Neuronal stem cell (in vitro differentiated cells): ENCODE measurements around the gene VPS33A.

Experiments used
- DNase-seq: peaks from one replicate; pipeline ENCODE4 v3.0.0-alpha.2; 2013; ENCODE audit warnings: low spot score
- H2AFZ ChIP-seq: one replicate; pipeline ENCODE4 v1.6.1; 2013; ENCODE audit warnings: mild to moderate bottlenecking, low read length, inconsistent platforms
- H2AK5ac ChIP-seq: 2 replicates; pipeline ENCODE4 v1.6.1; 2013; ENCODE audit warnings: low read depth, mild to moderate bottlenecking, inconsistent platforms, low read length, moderate library complexity, mixed read lengths
- H2BK120ac ChIP-seq: 2 replicates; pipeline ENCODE4 v1.6.1; 2013; ENCODE audit warnings: low read depth, mild to moderate bottlenecking, inconsistent platforms, low read length, moderate library complexity, mixed read lengths
- H2BK12ac ChIP-seq: one replicate; pipeline ENCODE4 v1.6.1; 2013; ENCODE audit warnings: low read length, inconsistent platforms
- H2BK15ac ChIP-seq: 2 replicates; pipeline ENCODE4 v1.6.1; 2013; ENCODE audit warnings: mild to moderate bottlenecking, low read length, inconsistent platforms, mixed read lengths
- H2BK5ac ChIP-seq: one replicate; pipeline ENCODE4 v1.6.1; 2013; ENCODE audit warnings: inconsistent platforms, mild to moderate bottlenecking, low read length, moderate library complexity
- H3K14ac ChIP-seq: one replicate; pipeline ENCODE4 v1.6.1; 2013; ENCODE audit warnings: low read length, inconsistent platforms
- H3K18ac ChIP-seq: 2 replicates; pipeline ENCODE4 v1.6.1; 2013; ENCODE audit warnings: low read length, inconsistent platforms
- H3K23ac ChIP-seq: 2 replicates; pipeline ENCODE4 v1.6.1; 2013; ENCODE audit warnings: low read depth, mild to moderate bottlenecking, mixed read lengths, low read length, inconsistent platforms; ENCODE audit not compliant: poor library complexity
- H3K27ac ChIP-seq: replicated peaks from 3 replicates; pipeline ENCODE4 v1.5.1; 2013; ENCODE audit warnings: low read length, inconsistent platforms
- H3K27me3 ChIP-seq, 3 experiments: 2 replicates each; pipeline ENCODE4 v1.6.1; 2013; ENCODE audit warnings: low read length in 3 of 3, mild to moderate bottlenecking in 2 of 3, inconsistent platforms in 1 of 3, low read depth in 1 of 3, mixed read lengths in 1 of 3, moderate library complexity in 1 of 3; ENCODE audit not compliant: control insufficient read depth in 3 of 3, insufficient read depth in 3 of 3
- H3K36me3 ChIP-seq, 2 donors: replicated peaks in 1 of 2; 2 replicates each; pipeline ENCODE4 v1.6.1; 2013; ENCODE audit warnings: low read length in 2 of 2; ENCODE audit not compliant: control insufficient read depth in 2 of 2, insufficient read depth in 2 of 2
- H3K4ac ChIP-seq: 2 replicates; pipeline ENCODE4 v1.6.1; 2013; ENCODE audit warnings: inconsistent platforms, mild to moderate bottlenecking, low read length, moderate library complexity
- H3K4me1 ChIP-seq, 2 donors: 1 replicate in 1 of 2; 2 replicates in 1 of 2; pipeline ENCODE4 v1.6.1; 2013; ENCODE audit warnings: low read length in 2 of 2, low read depth in 1 of 2; ENCODE audit not compliant: control insufficient read depth in 2 of 2, insufficient read depth in 1 of 2
- H3K4me2 ChIP-seq: one replicate; pipeline ENCODE4 v1.6.1; 2013; ENCODE audit warnings: mild to moderate bottlenecking, low read length, inconsistent platforms; ENCODE audit not compliant: insufficient read depth, poor library complexity, severe bottlenecking
- H3K4me3 ChIP-seq, 2 donors: 2 replicates each; pipeline ENCODE4 v1.5.1; 2013; ENCODE audit warnings: low read length in 2 of 2, mild to moderate bottlenecking in 2 of 2, inconsistent platforms in 1 of 2, moderate library complexity in 1 of 2
- H3K79me1 ChIP-seq: one replicate; pipeline ENCODE4 v1.6.1; 2013; ENCODE audit warnings: low read depth, mild to moderate bottlenecking, inconsistent platforms, low read length, moderate library complexity
- H3K9ac ChIP-seq: one replicate; pipeline ENCODE4 v1.6.1; 2013; ENCODE audit warnings: mild to moderate bottlenecking, low read depth, low read length, inconsistent platforms; ENCODE audit not compliant: poor library complexity
- H3K9me3 ChIP-seq, 2 donors: replicated peaks in 1 of 2; 2 replicates each; pipeline versions ENCODE3 to v1.6.1; 2013; ENCODE audit warnings: low read length in 2 of 2, mild to moderate bottlenecking in 2 of 2, inconsistent platforms in 1 of 2, low read depth in 1 of 2, mixed read lengths in 1 of 2, moderate library complexity in 1 of 2; ENCODE audit not compliant: control insufficient read depth in 2 of 2, insufficient read depth in 1 of 2
- H4K8ac ChIP-seq: one replicate; pipeline ENCODE4 v1.6.1; 2013; ENCODE audit warnings: low read depth, mild to moderate bottlenecking, inconsistent platforms, low read length, moderate library complexity
- H4K91ac ChIP-seq: one replicate; pipeline ENCODE4 v1.6.1; 2013; ENCODE audit warnings: low read length, low read depth, mild to moderate bottlenecking, inconsistent platforms; ENCODE audit not compliant: poor library complexity
- WGBS, 2 donors: extraction: QIAGEN DNeasy Blood & Tissue Kit; methylation state at CpG; one replicate each; pipeline ENCODE4 v1.1.7; 2013; ENCODE audit warnings: missing lambda C conversion rate in 2 of 2, mixed read lengths in 1 of 2; ENCODE audit not compliant: insufficient read length in 2 of 2, insufficient replicate concordance in 1 of 2; ENCODE audit errors: extremely low coverage in 2 of 2; 5-methylcytosine and 5-hydroxymethylcytosine counted together
- small RNA-seq: library from polyadenylated mRNA; stranded (forward); fragments of <200 nt; extraction: miRNeasy Mini kit (QIAGEN cat#:217004); gene quantifications from one replicate; pipeline ENCODE3, GENCODE V24; 2013; ENCODE audit not compliant: insufficient read depth

The VPS33A gene

GRCh38 chr12:122182887-122183587, 83.3 kb downstream of the VPS33A start, which contains the start of gene LRRC43:
Gene LRRC43, plus strand, starts transcription at chr12:122183123. Its CDS starts 22 bp downstream, at chr12:122183145.
- H2BK5ac ChIP-seq = no peak within 1 kb of the TSS
- H3K27ac ChIP-seq = no peak within 1 kb of the TSS
- H3K4me2 ChIP-seq = peak within 1 kb of the TSS; percentile 69
- peak within 1 kb of the TSS; percentile 91 for H3K18ac ChIP-seq
- H2AFZ ChIP-seq = peak within 1 kb of the TSS; percentile 96
- H3K4ac ChIP-seq = no peak within 1 kb of the TSS
- peak; percentile 51 for DNase-seq
- no CpG with 5 or more reads among the region's 63 CpGs for WGBS, 2 donors
- no peak within 1 kb of the TSS for H2BK120ac ChIP-seq
- H3K4me3 ChIP-seq = peak within 1 kb of the TSS; percentile 45 to 87
- peak within 1 kb of the TSS; percentile 67 for H2BK15ac ChIP-seq
- no peaks in the 10 kb centered on the region for H3K36me3 ChIP-seq
- H3K79me1 ChIP-seq = no peaks in the 10 kb centered on the region
- no peaks in the 10 kb centered on the region for H3K9me3 ChIP-seq
- H4K91ac ChIP-seq = no peak within 1 kb of the TSS
- H2AK5ac ChIP-seq = no peak within 1 kb of the TSS
- peak within 1 kb of the TSS; percentile 84 for H3K9ac ChIP-seq
- H3K4me1 ChIP-seq = peaks cover 0 to 2% of the 10 kb centered on the region in 2 donors
- peak within 1 kb of the TSS; percentile 1 for H4K8ac ChIP-seq
- H3K14ac ChIP-seq = peak within 1 kb of the TSS; percentile 38
- H3K23ac ChIP-seq = no peak within 1 kb of the TSS
- H2BK12ac ChIP-seq = peak within 1 kb of the TSS; percentile 86
- peaks cover 0 to 31% (median 10%) of the 10 kb centered on the region in 3 experiments for H3K27me3 ChIP-seq

Small RNA genes within 50 kb of the gene (small RNA-seq; reads per million reads assigned to genes)
- gene DIABLO = 4.3 reads per million, percentile 11 among the genes with 10 or more reads in this experiment
